ENCODE results near the gene RBM47. TPM values are rescaled to one million over a fixed set of nuclear protein-coding genes. Genes with fewer than 3 reads are reported as not detected.

RBM47 gene
- total and polyA plus RNA-seq, 9 of the 15 experiments (the other 6 are each of a cell fraction or from before 2014, with no cell fraction given) = 1.4 to 6.4 (median 3.3) TPM

DNA sequence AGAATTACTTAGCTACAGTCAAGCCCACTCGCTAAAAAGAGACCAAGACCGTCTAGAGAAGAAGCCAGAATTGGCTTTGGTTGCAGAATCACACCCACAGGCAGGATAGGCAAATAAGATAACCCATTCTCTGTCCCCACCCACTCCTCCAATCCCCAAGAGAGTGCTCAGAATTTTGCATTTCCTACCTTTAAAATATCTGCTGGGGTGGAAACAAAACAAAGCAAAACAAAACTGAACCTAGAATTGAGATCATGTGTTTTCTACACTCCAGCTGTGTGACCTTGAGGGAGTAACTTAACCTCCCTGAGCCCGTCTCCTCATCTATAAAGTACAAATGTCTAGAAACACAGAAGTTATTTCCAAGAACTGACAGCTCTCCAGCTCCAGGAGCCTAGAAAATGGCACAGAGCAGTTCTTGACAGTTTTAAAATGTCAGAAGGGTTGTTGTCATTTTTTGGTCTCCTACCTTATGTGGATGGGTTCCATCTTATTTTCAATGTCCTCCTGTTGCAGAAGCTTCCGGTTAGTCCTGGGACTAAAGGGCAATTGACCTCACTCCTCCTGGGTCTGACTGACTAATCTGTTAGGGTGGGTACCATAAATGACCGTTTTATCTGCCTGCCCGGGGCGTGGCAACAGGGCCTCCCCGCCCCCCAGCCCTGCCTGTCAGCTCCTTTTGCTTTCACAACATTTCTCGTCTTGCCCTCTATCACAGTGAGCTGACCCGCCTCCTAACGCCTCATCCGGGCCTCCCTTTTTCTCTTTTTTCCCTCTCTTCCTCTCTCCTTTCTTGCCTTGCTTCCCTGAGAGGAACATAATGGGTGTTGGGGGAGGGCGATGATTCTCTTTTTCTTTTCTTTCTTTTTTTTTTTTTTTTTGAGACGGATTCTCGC is 114.0 kb downstream of the RBM47 start (continued):
- TF ChIP-seq GTF2A2 (tag; IDR thresholded peaks at IDR 0.05) (no peak), MYBL2 (IDR thresholded peaks at IDR 0.05; ENCODE audit: low read depth) (no peak; the same call in 1 of the 2 replicates), MYBL2 (CRISPR knock-in tag; IDR thresholded peaks at IDR 0.05; ENCODE audit: borderline replicate concordance) (no peak), RERE (CRISPR knock-in tag; IDR thresholded peaks at IDR 0.05; ENCODE audit: borderline replicate concordance) (no peak), KLF6 (CRISPR knock-in tag; IDR thresholded peaks at IDR 0.05; ENCODE audit: borderline replicate concordance) (no peak), RFX1 (IDR thresholded peaks at IDR 0.05) (peak; percentile 28; the same call in 1 of the 2 replicates), HNRNPUL1 (IDR thresholded peaks at IDR 0.05; ENCODE audit: low read length) (no peak), ZNF165 (CRISPR knock-in tag; IDR thresholded peaks at IDR 0.05; ENCODE audit: borderline replicate concordance) (no peak), ZNF444 (CRISPR knock-in tag; IDR thresholded peaks at IDR 0.05) (no peak), GTF3C2 (IDR thresholded peaks at IDR 0.05; ENCODE audit: borderline replicate concordance, extremely low read depth, insufficient read length) (no peak)
- TF ChIP-seq, protein P1, sequence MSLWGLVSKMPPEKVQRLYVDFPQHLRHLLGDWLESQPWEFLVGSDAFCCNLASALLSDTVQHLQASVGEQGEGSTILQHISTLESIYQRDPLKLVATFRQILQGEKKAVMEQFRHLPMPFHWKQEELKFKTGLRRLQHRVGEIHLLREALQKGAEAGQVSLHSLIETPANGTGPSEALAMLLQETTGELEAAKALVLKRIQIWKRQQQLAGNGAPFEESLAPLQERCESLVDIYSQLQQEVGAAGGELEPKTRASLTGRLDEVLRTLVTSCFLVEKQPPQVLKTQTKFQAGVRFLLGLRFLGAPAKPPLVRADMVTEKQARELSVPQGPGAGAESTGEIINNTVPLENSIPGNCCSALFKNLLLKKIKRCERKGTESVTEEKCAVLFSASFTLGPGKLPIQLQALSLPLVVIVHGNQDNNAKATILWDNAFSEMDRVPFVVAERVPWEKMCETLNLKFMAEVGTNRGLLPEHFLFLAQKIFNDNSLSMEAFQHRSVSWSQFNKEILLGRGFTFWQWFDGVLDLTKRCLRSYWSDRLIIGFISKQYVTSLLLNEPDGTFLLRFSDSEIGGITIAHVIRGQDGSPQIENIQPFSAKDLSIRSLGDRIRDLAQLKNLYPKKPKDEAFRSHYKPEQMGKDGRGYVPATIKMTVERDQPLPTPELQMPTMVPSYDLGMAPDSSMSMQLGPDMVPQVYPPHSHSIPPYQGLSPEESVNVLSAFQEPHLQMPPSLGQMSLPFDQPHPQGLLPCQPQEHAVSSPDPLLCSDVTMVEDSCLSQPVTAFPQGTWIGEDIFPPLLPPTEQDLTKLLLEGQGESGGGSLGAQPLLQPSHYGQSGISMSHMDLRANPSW (CRISPR knock-in tag; IDR thresholded peaks at IDR 0.05) = no peak
- TF ChIP-seq, protein P2, sequence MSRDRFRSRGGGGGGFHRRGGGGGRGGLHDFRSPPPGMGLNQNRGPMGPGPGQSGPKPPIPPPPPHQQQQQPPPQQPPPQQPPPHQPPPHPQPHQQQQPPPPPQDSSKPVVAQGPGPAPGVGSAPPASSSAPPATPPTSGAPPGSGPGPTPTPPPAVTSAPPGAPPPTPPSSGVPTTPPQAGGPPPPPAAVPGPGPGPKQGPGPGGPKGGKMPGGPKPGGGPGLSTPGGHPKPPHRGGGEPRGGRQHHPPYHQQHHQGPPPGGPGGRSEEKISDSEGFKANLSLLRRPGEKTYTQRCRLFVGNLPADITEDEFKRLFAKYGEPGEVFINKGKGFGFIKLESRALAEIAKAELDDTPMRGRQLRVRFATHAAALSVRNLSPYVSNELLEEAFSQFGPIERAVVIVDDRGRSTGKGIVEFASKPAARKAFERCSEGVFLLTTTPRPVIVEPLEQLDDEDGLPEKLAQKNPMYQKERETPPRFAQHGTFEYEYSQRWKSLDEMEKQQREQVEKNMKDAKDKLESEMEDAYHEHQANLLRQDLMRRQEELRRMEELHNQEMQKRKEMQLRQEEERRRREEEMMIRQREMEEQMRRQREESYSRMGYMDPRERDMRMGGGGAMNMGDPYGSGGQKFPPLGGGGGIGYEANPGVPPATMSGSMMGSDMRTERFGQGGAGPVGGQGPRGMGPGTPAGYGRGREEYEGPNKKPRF (IDR thresholded peaks at IDR 0.05; ENCODE audit: low read depth, low read length) = no peak
